GM10266 (cell line): Measurements from ENCODE around the gene POU1F1.

Source experiments
- DNase-seq: peaks from one replicate; pipeline ENCODE4 v3.0.0; 2012; ENCODE audit errors: extremely low spot score
- TF ChIP-seq, protein P1 (sequence below): IDR thresholded peaks from 2 replicates; pipeline ENCODE4 v1.5.1; 2012; ENCODE audit warnings: mild to moderate bottlenecking, low read depth; ENCODE audit not compliant: control insufficient read depth, insufficient read depth; ENCODE audit errors: missing control alignments

Gene POU1F1

DNA sequence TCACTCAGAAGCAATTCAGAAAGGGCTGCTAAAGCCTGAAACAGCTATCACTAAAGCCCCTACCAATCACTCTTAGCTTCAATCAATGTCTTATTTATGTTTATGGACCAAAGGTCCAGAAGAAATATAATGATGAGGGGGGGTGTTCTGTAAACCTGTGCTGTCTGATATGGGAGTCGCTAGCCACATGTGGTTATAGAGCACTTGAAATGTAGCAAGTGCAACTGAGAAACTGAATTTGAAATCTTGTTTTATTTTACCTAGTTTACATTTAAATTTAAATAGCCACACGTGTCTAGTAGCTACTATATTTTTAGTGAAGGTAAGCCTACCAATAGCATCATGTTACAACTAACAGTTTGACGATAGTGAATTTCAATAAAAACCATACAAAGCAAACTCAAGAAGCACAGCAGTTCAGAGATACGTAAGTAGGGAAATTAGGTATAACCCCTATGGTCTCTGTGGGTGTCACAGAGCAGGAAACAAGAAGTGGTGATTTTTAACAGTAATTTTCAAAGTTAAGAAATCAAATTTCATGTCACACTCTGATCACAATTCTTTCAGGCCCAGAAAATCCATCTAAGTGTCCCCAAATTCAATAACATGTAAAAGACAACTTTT is 3.6 kb downstream of the POU1F1 start:
- TF ChIP-seq, protein P1, sequence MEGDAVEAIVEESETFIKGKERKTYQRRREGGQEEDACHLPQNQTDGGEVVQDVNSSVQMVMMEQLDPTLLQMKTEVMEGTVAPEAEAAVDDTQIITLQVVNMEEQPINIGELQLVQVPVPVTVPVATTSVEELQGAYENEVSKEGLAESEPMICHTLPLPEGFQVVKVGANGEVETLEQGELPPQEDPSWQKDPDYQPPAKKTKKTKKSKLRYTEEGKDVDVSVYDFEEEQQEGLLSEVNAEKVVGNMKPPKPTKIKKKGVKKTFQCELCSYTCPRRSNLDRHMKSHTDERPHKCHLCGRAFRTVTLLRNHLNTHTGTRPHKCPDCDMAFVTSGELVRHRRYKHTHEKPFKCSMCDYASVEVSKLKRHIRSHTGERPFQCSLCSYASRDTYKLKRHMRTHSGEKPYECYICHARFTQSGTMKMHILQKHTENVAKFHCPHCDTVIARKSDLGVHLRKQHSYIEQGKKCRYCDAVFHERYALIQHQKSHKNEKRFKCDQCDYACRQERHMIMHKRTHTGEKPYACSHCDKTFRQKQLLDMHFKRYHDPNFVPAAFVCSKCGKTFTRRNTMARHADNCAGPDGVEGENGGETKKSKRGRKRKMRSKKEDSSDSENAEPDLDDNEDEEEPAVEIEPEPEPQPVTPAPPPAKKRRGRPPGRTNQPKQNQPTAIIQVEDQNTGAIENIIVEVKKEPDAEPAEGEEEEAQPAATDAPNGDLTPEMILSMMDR = no peak
- peak; percentile 8 for DNase-seq

DNA sequence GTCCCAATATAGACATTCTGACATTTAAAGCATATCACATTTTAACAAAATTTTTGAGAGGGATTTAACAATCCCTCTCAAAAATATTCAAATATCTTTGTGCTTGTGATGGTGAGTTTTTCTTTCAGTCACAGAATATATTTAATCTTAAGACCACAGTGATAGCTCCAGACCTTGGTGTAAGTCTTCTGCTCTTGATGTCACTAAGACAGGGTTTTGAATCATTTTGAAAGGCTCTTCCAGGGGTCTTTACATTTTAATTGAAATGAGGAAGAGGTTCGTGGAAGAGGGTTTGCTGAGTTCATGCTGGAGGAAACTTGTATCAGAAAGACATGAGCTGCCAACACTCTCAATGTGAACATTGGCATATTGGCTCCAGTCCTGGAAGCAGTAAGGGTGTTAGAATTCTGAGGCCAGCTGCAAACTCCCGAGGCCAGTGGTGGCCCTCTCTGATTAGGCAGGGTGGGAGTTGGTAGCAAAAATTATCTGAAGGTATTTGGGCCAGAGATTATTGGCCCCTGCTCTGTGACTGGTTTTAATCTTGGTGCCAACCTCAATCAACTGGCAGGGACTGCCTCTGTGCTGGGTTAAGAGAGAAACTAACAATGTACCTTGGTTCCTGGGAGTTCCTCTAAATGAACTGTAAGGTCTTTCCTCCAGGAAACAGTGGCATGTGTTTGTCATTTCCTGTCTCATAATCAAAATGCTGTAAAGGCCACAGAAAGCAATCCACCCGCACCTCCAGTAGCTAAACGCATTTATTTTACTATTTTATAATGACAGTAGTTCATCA is 5.3 kb downstream of the POU1F1 start:
- DNase-seq = no peak
- TF ChIP-seq, protein P1 = no peak

DNA sequence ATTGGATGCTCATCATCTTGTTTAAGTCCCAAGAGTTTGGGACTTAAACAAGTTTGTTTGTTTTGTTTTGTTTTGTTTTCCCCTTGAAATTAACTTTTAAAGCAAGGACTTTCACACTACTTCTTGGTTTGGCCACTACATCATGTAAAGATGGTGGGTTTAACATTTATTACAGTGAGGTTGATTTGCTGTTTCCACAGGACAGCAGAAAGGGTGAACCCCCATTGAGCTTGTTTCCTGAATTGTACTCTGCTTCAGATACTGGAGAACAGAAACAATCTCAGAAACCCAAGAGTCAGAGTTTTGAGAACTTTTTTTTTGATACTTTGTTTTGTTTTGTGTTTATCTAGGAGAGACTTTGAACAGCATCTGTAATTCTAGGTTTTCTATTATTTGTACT is 6.7 kb downstream of the POU1F1 start:
- no peak for DNase-seq
- TF ChIP-seq, protein P1 = no peak

- DNase-seq = no peak
- TF ChIP-seq, protein P1 = no peak
Measured at GRCh38 chr3:87268646-87269211, 7.7 kb downstream of the POU1F1 start.

GRCh38 chr3:87267953-87268645 is 8.3 kb downstream of the POU1F1 start:
- TF ChIP-seq, protein P1 = no peak
- DNase-seq = no peak

GRCh38 chr3:87261925-87262324 is 14.5 kb downstream of the POU1F1 start:
- DNase-seq = no peak
- TF ChIP-seq, protein P1 = no peak
